Activated T-cell treated with anti-CD3 and anti-CD28 coated beads for 1 hour (primary cell): ENCODE measurements around the gene RLF.

Experiments
- DNase-seq: peaks from one replicate; pipeline ENCODE4 v3.0.0-alpha.2; 2020; ENCODE audit warnings: low read depth

Gene RLF

GRCh38 chr1:40232444-40232843 is 71.3 kb downstream of the RLF start:
- DNase-seq = peak; percentile 27

- DNase-seq = no peak
These were observed 78.4 kb downstream of the RLF start for GRCh38 chr1:40239626-40240025.

DNA sequence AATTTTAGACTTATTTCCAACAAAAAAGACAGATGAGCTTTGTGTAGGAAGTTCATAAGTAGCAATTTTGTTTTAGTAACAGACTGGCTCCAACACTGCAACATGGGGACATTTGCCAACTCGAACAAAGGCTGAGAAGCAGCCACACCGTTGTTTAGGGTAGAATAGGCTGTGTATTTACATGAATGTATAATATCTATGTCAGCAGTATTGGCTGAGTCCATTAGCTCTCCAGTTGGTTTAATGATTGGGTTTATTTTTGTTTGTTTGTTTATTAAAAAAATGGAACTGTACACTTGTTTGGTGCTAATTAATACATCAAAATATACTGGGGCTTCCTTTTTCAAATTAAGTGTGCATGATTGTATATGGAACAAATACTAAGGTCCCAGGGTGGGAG is 79.2 kb downstream of the RLF start:
- DNase-seq = no peak

DNA sequence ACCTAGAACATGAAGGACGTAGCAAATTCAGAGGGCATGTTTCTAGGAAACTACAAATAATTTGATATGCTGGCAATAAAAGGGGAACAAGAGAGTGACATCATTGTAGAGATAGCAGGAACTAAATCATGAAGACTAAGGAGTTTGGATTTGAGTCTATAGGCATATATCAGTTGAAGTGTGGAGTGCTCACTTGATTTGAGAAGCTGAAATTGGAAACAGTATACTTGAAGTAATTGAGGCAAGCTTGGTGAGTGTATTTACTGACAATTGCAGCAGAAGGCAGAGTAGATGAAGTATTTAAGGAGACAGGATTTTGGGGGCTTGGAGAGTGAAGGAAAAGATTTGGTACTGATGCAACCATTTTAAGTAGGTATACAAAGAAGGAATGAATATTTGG is 80.2 kb downstream of the RLF start:
- no peak for DNase-seq

- DNase-seq = no peak
These were observed 82.2 kb downstream of the RLF start for GRCh38 chr1:40243351-40243750.

- DNase-seq = no peak
These were observed 83.1 kb downstream of the RLF start for GRCh38 chr1:40244138-40244744.

DNA sequence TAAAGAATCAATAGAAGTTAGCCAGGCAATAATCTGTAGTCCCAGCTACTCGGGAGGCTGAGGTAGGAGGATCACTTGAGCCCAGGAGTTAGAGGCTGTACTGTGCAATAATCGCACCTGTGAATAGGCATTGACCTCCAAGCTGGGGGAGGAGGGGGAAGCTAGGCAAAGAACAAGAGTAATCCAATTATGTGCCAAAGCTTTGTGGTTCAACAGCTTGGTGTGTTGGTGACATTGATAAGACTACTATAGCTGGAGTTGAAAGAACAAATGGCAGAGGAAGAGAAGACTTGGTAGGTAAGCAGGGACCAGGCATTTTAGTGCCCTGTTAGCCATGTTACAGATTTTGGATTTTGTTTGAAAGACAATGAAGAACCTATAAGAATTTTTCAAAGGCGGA is 84.5 kb downstream of the RLF start:
- no peak for DNase-seq

GRCh38 chr1:40247655-40248054 is 86.5 kb downstream of the RLF start, which contains the start of gene TMCO2:
Gene TMCO2 (plus strand): TSS chr1:40247937. CDS start chr1:40247994, 57 bp downstream.
- no peak for DNase-seq

DNA sequence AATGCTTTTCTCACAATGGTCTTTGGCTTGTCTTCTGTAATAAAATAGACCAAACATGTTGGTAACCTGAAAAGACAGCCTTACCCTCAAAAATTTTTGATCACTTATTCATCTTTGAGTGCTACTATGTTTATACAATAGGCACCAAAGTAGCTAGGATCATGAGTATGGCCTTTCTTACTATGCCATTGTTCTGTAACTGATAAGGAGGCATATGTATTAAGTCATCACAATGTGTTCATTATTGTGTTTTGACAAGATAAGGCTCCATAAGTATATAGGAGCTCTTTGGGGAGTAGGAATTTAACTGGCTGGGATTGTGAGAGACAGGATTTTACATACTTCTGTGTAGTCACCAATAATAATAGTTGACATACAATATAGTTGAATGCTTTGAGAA is 87.2 kb downstream of the RLF start:
- no peak for DNase-seq

DNA sequence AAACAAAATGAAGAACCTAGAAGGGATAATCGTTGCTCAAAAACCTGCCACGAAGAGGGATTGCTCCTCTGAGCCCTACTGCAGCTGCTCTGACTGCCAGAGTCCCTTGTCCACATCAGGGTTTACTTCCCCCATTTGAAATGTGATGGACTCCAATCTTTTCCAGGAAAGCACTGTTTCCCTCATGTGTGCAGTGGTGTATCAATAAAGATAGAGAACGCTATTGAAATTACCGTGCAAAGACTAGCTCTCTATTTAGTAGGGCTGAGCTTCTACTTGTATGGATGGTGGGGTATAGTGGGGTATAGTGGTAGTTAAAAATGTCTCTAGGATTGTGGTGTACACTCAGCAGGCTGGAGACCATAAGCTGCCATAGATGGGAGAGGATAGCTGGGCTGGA is 90.3 kb downstream of the RLF start:
- no peak for DNase-seq

DNA sequence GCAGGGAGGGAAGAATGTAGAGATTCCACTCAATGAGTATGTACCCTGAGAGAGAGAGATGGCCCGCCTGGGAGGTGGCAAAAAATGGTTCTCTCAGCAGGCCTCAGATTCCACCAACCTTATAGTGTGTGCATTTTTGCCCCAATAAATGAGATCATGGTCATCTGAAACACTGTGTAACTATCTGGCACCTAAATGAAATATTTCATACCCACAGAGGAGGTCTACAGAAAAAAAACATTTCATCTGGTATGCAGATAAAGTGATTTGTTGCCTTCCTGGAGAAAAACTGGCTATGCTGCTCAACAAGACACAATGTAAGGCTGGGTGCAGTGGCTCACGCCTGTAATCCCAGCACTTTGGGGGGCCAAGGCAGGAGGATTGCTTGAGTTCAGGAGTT is 91.4 kb downstream of the RLF start:
- DNase-seq = no peak

DNA sequence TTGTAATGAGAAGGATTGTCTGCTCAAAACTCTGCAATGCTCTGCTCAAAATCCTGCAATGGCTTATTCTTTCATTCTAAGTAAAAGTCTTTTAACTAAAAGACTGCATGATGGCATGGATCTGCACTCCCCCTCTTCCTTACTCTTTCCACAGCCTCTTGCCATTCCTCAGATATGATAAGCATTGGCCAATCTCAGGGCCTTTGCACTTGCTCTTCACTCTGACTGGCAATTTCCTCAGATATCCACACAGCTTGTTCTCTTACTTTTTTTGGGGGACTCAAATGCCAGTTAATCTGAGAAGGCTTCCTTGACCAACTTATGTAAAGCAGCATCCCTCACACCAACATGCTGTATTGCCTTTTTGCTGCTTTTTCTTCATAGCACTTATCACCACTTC is 94.0 kb downstream of the RLF start:
- DNase-seq = no peak

GRCh38 chr1:40256401-40257084 is 95.4 kb downstream of the RLF start:
- DNase-seq = no peak

- no peak for DNase-seq
These were observed 96.1 kb downstream of the RLF start for GRCh38 chr1:40257313-40257687.

GRCh38 chr1:40257688-40258444 is 96.7 kb downstream of the RLF start, which contains the start of gene ZMPSTE24:
Gene ZMPSTE24 (plus strand): TSS chr1:40258236. CDS start chr1:40258272, 36 bp downstream.
- peak; percentile 90 for DNase-seq

DNA sequence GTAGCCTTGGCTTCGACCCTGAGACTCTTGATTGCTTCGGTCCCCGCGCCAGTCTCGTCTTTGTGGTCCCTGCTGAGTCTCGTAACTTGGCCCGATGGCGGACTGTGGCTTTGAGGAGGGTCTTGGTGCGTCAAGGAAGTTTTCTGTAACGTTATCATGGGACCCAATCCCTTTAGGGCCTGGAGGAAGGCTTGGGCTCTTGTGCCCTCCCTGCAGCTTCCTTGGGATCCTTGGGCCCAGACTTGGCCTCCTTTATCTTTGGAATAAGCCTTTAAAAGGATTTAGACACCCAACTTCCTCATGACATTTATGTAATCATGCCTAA is 97.2 kb downstream of the RLF start:
- DNase-seq = no peak

GRCh38 chr1:40264354-40264781 is 103.2 kb downstream of the RLF start:
- DNase-seq = no peak

- DNase-seq = no peak
These were observed 104.1 kb downstream of the RLF start for GRCh38 chr1:40265298-40265697.

GRCh38 chr1:40265919-40266318 is 104.7 kb downstream of the RLF start:
- DNase-seq = no peak

- no peak for DNase-seq
These were observed 105.8 kb downstream of the RLF start for GRCh38 chr1:40266786-40267535.

DNA sequence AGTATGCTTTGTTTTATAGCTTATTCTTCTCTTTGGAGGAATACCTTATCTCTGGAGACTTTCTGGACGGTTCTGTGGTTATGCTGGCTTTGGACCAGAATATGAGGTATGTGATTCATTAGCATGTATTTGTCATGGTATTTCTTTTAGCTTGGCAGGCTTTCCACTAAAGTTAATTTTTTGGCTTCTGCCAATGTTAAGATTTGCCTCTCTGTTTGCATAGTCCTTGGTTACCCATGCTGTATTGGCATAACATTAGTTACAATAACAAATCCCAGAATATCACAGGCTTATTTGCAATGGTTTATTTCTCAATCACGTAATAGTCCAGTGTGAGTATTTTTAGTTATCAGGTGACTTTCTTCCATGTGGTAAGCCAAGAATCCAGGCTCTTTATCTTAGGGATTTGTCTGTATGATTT is 106.6 kb downstream of the RLF start:
- no peak for DNase-seq

DNA sequence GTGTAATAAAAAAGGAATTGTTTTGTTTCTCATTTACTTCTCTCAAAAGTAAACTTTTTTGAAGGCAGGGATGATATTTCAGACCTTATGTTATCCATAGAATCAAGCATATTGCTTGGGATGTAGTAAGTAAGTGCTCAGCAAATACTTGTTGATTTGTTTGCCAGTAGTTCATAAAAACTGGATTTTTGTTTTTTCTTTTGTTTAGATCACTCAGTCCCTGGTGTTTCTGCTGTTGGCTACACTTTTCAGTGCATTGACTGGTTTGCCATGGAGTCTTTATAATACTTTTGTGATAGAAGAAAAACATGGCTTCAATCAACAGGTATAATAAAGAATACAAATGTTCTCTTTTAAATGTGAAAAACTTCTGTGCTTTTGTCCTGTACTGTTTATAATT is 107.0 kb downstream of the RLF start:
- DNase-seq = no peak
